Suppressor macrophage (primary cell): ENCODE data around the gene DDX50.
"Not testable (repeated sequence)": the region's sequence is repeated elsewhere in the genome, so short reads cannot be mapped to it uniquely, and the experiment has no call there.

Source experiments
- DNase-seq, 4 experiments: peaks; one replicate each; pipeline ENCODE4 v3.0.0-alpha.2; 2020 to 2022

The DDX50 gene

GRCh38 chr10:68900427-68901104 lies 549 bp upstream of the DDX50 start:
- DNase-seq: peak in 1 of 4 experiments; percentile 87

GRCh38 chr10:68902382-68902781 lies 1.3 kb downstream of the DDX50 start:
- no peak for DNase-seq

- DNase-seq: no peak
Observed at GRCh38 chr10:68924593-68924992, 23.5 kb downstream of the DDX50 start.

GRCh38 chr10:68925489-68925888 lies 24.4 kb downstream of the DDX50 start:
- DNase-seq: no peak

GRCh38 chr10:68929157-68929556 lies 28.0 kb downstream of the DDX50 start:
- not testable (repeated sequence) for DNase-seq

DNA sequence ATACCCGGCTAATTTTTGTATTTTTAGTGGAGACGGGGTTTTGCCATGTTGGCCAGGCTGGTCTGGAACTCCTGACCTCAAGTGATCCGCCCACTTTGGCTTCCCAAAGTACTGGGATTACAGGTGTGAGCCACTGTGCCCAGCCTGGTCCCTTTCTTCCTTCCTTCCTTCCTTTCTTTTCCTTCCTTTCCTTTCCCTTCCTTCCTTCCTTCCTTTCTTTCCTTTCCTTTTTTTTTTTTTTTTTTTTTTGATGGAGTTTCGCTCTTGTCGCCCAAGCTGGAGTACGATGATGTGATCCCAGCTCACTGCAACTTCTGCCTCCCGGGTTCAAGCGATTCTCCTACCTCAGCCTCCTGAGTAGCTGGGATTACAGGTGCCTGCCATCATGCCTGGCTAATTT lies 28.8 kb downstream of the DDX50 start:
- not testable (repeated sequence) for DNase-seq

DNA sequence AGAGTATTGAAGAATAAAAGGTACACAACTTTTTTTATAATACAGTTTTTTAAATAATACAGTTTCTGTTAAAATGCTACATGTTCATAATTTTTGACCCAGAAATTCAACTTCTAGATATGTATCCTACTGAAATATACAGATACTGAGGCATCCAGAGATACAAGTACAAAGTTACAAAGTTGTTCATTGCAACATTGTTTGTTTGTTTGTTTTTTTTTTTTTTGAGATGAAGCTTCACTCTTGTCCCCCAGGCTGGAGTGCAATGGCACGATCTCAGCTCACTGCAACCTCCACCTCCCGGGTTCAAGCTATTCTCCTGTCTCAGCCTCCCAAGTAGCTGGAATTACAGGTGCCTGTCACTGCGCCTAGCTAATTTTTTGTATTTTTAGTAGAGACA lies 31.7 kb downstream of the DDX50 start:
- not testable (repeated sequence) for DNase-seq

- no peak for DNase-seq
Observed at GRCh38 chr10:68934994-68935393, 33.9 kb downstream of the DDX50 start.

- DNase-seq: no peak
Observed at GRCh38 chr10:68938117-68938516, 37.0 kb downstream of the DDX50 start.

DNA sequence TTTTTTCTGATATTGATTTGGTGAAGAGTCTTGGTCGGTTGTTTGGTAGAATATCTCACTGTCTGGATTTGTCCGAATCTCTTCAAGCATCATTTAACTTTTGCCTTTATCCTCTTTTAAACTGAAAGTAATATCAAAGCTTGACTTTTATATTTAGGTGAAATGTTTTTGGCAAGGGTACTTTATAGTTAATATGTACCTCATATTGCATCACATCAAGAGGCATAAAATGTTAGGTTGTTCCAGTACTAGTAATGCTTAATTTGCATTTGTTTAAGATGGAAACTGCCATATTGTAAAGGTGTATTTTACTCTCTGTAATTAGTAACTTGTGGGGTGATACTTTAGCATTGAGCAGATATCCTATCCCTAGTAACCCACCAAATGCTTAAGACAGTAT lies 37.8 kb downstream of the DDX50 start:
- no peak for DNase-seq

DNA sequence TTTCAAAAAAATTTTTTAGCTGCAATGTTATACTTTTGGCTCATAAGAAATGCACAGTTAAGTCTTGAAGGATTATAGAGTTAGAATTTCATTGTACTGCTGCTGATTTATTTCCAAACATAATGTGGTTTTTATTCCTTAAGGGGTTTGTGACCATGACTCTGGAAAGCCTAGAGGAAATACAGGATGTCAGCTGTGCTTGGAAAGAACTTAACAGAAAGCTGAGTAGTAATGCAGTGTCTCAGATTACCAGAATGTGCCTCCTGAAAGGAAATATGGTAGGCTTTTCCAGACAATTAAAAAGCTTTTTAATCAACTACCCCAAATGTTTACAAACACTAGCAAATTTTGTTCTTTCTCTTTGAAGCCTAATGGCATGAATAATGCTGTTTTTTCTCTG lies 39.8 kb downstream of the DDX50 start:
- not testable (repeated sequence) for DNase-seq

DNA sequence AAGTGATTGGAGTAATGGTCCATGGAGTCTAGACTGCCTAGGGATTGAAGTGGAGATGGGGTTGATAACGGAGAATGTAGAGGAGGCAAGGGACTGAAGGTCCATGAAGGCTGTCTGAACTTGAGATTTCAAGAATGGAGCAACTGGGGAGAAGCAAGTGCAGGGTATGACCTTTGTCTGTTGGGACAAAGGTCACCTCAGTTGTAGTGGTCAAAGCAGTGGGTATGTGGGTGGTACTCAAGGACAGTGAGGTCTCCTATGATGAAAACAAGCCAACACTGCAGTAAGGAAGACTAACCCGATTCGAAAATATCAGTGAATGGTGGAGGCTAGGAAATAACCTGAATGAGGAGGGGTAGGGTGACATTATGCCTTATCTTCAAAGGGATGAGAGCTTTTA lies 49.5 kb downstream of the DDX50 start:
- DNase-seq: no peak

GRCh38 chr10:68954904-68955303 lies 53.8 kb downstream of the DDX50 start:
- DNase-seq: no peak

DNA sequence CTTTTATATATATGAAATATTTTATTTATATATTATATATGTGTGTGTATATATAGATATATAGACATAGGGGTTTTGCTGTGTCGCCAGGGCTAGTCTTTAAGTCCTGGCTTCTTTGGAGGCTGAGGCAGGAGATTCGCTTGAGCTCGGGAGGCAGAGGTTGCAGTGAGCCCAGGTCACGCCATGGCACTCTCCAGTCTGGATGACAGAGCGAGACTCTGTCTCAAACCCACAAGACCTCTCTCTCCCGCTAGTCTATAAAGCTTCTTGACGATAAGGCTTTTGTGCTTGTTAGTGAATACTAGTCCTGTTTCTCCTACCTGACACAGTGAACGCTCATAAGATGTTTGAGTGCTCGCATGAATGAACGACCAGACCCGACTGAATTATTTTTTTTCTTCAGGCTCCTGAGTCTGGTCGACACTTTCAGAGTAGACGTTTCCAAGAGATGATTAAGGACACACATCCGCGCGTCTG lies 54.3 kb downstream of the DDX50 start:
- DNase-seq: peak in 2 of 4 experiments; percentile 40 to 42

DNA sequence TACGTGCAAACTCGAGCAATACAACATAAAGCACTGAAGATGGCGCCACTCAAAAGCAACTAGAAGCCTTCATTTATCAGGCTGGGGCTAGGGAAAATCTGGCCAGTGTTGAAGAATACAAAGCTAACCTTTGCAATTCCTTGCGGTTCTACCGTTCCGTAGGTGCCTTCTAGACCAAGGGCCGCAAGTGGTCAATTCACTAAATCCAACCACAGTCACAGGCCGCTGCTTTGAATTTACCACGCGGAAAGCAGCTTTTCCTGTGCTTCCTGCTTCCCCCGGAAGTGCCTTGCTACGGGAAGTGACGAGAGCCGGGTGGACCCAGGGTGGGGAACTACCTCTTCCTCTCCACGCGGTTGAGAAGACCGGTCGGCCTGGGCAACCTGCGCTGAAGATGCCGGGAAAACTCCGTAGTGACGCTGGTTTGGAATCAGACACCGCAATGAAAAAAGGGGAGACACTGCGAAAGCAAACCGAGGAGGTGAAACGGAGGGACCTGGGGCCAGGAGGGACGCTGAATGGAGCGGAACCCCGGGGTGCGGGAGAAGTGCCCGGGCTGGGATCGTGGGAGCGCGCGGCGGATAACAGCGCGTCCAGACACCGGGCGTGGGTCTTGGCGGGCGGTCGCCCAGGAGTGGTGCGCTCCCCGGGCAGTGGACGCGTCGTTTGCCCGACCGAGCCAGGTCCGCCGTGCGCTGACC lies 54.9 kb downstream of the DDX50 start, which contains the start of gene DDX21:
Gene DDX21, plus strand, starts transcription at position 339 of the 701 bp plus-strand sequence. Its CDS starts 56 bp downstream, at position 395.
- DNase-seq: peak; percentile 90 to 96 (median 95)

DNA sequence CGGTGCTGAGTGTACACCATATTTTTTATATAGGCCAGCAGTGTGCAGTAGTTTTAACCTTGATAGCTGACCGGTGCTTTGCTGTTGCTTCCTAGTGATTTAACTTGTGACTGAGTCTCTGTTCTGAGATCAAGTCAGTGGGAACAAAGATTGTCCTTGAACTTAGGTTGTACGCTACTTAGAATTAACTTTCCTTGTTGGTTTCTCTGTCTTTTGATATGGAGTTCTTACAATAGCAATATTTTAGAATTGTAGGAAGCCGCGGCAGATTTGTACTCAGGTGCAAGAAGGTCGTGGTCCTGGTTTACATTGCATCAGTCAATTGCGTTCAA lies 56.1 kb downstream of the DDX50 start:
- no peak for DNase-seq

GRCh38 chr10:68957654-68958053 lies 56.5 kb downstream of the DDX50 start:
- no peak for DNase-seq

GRCh38 chr10:68959695-68960527 lies 58.8 kb downstream of the DDX50 start:
- DNase-seq: no peak

GRCh38 chr10:68963151-68963550 lies 62.0 kb downstream of the DDX50 start:
- DNase-seq: no peak

GRCh38 chr10:68973975-68974374 lies 72.9 kb downstream of the DDX50 start:
- DNase-seq: no peak

- not testable (repeated sequence) for DNase-seq
Observed at GRCh38 chr10:68975936-68976473, 74.9 kb downstream of the DDX50 start.

- not testable (repeated sequence) for DNase-seq
Observed at GRCh38 chr10:68979738-68980137, 78.6 kb downstream of the DDX50 start.

DNA sequence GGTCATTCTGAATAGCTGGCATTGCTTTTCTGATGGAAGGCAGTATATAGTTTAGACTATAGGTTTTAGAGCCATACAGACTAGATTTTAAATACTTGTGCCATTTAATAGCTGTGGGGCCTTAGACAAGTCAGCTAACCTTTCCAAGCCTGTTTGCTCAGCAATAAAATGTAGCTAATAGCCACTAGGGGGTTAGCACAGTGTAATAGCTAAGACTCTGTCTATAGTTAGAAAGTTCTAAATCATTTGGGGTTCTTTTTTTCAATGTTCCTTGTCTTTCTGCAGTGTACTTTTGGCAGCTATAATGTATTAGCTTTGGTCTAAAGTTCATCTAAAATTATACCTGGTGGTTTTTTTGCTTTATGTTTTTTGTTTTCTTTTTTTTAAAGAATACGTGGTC lies 80.0 kb downstream of the DDX50 start:
- peak in 2 of 4 experiments; percentile 11 to 16 for DNase-seq
